NCI-H1436 (cell line): ENCODE measurements around the gene FGF18.
"Not testable (repeated sequence)": the region's sequence is repeated elsewhere in the genome, so short reads cannot be mapped to it uniquely, and the experiment has no call there.

ENCODE experiments used
- DNase-seq: peaks from one replicate; lab custom pipeline; 2025; lab: John Stamatoyannopoulos, UW

The FGF18 gene, protein sequence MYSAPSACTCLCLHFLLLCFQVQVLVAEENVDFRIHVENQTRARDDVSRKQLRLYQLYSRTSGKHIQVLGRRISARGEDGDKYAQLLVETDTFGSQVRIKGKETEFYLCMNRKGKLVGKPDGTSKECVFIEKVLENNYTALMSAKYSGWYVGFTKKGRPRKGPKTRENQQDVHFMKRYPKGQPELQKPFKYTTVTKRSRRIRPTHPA

DNA sequence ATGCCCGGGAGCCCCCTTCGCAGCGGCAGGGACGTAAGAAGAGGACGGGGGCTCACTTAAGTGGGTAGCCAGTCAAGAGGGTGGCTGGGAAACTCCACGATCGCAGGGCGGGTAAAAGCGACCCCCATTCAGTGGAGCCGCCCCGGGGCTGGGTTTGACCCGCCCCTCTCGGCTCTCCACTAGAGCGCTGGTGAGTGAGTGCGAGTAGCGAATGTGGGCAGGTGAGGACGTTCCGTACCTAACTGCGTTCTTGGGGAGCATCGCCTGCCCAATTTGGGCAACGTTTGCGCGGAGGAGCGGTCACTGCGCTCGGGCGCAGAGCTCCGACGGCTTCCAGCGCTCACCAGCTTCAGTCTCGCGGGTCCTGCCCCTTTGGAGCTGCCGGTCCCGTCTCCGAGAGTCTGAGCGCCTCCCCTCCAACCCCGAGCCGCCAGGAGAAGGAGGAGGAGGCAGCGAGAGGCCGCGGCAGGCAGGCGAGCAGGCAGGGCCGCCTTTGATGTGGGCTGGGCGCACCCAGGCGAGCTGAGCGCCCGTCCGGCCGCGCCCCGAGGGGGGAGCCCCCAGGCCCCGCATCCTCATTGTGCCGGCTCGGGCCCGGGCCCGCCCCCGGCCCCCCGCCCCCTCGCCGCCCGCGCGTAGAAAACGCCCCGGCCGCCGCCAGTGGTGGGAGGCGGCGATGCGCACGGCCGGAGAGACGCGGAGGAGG is at the start of gene FGF18:
Gene FGF18 (plus strand): TSS at position 666 of the 706 bp plus-strand sequence. CDS start 553 bp downstream, outside the sequence.
- no peak for DNase-seq

DNA sequence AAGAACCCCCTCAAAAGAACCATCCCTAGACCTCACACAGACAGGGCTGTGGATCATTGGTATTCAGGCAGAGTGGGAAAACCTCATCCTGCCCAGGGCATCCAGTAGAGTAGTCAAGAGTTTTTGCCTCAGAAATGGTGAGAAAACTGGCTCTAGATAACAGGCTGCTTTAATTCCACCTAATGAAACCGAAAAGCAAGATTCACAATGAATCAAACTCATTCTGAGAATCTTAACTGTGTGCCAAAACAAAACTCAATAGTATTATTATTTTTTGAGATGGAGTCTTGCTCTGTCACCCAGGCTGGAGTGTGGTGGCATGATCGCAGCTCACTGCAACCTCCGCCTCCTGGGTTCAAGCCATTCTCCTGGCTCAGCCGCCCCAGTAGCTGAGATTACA is 49.5 kb upstream of the FGF18 start:
- DNase-seq = no peak

DNA sequence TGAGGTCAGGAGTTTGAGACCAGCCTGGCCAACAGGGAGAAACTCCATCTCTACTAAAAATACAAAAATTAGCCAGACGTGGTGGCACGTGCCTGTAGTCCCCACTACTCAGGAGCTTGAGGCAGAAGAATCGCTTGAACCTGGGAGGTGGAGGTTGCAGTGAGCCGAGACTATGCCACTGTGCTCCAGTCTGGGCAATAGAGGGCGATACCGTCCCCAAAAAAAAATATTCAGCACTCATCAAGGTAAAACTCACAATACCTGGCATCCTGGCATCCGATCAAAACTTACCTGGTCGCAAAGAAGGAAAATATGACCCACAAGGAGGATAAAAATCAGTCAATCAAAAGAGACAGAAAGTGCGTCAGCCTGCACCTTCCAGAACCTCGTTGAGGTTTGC is 48.6 kb upstream of the FGF18 start:
- DNase-seq = not testable (repeated sequence)

DNA sequence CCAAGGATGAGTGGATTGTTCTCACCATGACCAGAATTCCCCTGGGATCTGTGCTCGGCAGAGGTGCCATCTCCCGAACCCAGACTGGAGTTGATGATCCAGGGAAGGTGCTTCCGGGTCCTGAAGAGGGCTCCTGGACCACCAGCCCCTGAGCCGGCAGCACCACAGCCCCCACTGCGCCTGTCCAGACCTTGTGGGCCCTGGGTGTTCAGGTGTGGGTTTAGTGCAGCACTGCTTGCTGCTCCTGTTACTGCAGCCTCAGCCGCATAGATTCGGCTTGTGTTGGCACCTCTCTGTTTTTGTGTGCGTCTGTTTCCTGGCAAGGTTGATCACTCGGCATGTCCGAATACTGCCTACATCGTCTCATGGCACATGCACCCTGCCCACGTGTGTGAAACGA is 48.1 kb upstream of the FGF18 start:
- no peak for DNase-seq

DNA sequence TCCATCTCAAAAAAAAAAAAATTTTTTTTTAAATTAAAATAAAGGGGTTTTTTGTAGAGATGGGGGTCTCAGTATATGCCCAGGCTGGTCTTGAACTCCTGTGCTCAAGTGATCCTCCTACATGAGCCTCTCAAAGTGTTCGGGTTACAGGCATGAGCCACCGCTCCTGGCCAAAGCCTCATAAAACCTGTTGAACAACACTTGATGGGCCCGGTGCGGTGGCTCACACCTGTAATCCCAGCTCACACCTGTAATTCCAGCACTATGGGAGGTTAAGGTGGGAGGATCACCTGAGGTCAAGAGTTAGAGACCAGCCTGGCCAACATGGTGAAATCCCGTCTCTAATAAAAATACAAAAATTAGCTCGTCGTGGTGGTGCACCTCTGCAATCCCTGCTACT is 39.5 kb upstream of the FGF18 start:
- DNase-seq = no peak

DNA sequence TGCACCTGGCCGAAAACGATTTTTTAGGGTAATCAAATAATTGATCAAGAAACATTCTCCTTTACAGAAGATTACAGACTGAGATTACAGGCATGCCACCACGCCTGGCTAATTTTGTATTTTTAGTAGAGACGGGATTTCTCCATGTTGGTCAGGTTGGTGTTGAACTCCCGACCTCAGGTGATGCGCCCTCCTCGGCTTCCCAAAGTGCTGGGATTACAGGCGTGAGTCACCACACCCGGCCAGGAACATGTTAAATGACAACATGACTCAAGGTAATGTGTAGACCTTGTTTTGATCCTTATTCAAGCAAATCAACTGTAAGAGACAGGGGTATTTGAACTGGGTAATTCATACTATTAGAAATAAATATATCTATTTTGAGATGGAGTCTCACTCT is 35.0 kb upstream of the FGF18 start:
- not testable (repeated sequence) for DNase-seq

DNA sequence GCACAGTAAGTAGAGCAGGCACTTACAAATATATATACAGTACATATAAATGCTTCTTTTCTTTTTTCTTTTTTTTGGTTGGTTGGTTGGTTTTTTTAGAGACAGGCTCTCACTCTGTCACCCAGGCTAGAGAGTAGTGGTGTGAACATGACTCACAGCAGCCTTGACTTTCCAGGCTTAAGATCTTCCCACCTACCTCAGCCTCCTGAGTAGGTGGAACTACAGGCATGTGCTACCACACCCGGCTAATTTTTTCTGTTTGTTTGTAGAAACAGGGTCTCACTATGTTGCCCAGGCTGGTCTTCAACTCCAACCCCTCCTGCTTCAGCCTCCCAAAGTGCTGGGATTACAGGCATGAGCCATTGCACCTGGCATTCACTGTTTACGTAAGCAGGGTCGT is 34.4 kb upstream of the FGF18 start:
- not testable (repeated sequence) for DNase-seq

DNA sequence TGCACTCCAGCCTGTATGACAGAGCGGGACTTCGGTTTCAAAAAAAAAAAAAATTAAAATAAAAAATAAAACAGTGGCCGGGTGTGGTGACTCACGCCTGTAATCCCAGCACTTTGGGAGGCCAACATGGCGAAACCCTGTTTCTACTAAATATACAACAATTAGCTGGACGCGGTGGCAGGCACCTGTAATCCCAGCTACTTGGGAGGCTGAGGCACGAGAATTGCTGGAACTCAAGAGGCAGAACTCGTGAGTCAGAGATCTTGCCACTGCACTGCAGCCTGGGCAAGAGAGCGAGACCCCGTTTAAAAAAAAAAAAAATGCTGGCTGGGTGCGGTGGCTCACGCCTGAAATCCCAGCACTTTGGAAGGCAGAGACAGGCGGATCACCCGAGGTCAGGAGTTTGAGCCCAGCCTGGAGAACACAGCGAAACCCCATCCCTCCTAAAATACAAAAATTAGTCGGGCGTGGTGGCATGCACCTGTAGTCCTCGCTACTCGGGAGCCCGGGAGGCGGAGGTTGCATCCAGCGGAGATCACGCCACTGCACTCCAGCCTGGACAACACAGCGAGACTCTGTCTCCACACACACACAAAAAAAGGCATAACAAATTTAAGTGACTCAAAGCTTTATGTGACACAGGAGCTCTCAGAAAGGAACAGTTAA is 33.3 kb upstream of the FGF18 start:
- DNase-seq = no peak

DNA sequence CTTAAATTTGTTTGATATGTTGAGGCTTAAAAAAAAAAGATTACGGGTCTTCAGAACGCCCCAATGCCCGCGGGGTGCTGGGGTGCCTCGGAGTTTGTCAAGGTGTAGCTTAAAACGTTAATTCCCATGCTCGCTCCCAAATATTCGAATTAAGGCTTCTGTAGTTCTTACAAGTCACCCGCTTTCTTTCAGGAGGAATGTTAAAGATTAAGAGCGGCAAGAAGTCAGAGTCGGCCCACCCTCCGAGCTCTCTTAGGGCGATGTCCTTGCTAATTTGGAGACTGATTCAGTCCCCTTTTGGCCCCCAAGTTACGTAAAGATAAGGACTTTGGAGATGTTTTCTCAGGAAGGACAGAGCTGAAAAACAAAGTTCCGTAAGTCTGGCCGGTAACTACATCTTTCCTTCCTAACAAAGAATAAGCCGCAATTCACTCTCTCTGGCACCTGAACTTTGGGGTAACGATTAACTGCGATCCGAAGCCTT is 32.5 kb upstream of the FGF18 start:
- no peak for DNase-seq

DNA sequence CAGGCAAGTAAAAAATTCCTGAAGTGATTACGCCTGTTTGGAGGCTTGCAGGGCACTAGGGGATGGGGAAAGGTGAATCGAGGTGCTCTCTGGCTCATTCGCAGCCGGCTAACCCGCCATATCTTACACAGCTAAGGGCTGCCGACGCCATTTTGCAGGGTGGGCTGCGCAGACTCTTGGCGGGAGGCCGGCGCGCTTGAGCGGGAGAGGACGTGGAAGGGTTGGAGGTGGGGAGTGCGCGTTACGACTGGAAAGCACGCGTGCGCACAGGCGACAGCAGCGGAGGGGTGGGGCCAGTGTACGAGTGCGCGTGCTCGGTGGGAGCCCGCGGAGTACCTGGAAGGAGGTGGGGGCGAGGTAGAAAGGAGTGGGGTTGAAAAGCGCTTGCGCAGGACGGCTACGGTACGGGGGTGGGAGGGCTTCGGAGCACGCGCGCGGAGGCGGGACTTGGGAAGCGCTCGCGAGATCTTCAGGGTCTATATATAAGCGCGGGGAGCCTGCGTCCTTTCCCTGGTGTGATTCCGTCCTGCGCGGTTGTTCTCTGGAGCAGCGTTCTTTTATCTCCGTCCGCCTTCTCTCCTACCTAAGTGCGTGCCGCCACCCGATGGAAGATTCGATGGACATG is 32.0 kb upstream of the FGF18 start, which contains the start of gene NPM1:
Gene NPM1 (plus strand): TSS at position 505 of the 625 bp plus-strand sequence. CDS start 100 bp downstream, at position 605.
- peak; percentile 93 for DNase-seq

DNA sequence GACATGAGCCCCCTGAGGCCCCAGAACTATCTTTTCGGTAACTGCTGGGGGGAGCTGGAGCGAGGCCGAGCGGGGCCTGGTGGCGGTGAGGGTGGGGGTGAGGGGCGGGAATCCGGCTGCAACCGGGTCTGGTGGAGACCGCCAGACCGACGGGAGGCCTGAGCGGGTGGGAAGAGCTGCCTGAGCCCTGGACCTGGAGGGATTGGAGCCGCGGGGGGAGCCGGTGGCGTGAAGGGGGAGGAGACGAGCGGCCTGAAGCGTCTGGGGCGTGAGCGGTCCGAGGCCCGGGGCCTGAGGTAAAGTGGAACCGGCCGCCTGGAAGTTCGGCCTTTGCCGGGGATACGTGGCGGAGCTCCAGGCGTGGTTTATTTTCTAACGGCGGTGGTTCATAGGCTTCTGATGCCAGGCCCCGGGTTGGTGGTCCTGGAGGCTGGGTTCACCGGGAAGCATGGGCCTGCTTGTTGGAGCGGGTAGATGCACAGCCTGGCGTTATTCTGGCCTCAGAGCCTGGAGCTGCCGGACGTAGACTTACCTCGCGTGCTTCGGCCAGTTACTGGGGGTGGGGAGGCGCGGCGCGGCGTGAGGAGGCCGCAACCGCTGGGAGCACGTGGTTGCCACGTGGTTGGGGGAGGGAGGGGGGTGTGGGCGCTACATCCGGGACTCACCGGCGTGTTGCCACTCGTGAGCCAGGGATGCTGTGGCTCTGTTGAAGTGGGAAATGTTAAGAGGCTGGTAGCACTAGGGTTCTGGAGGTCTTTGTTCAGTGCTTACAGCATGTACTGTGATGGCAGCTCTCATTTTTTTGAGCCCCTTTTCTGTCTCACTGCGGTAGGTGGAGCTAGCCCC is 31.3 kb upstream of the FGF18 start:
- peak; percentile 26 for DNase-seq

DNA sequence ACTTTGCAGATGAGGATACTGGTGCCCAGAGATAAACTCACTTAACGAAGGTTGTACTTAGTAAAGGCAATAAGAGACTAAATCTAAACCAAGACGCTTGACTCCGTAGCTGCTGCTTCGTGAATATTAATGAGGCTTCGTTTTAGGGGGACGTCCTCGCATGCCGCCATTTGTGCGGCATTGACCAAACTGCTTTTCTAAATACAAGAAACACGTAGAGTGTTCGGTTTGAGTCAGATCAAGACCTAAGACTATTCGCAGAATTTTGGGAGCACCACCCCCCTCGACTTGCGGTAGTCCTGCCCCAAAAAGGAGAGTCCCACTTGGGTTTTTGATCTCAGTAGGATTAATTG is 30.7 kb upstream of the FGF18 start:
- no peak for DNase-seq

DNA sequence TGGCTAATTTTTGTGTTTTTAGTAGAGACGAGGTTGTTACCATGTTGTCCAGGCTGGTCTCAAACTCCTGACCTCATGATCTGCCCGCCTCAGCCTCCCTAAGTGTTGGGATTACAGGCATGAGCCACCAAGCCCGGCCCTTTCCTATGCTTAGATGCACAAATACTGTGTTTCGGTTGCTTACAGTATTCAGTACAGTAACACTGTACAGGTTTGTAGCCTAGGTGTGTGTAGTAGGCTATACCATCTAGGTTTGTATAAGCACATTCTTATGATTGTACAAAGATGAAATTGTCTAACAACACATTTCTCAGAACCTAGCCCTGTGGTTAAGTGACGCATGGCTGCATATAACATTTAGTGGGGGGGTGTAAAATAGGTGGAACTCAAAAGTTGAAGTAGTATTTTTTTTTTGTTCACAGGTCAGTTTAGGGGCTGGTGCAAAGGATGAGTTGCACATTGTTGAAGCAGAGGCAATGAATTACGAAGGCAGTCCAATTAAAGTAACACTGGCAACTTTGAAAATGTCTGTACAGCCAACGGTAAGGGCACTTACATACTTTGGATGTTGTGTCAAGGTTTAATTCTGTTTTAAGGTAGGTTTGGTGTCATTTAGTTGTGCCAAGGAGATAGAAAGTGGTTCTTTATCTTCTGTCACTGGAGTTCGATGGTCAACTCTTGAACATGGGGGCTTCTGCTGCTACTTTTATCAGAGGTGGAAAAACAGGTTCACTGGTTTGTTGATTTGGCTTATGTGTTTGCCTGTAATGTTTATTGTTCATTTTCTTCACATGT is 28.4 kb upstream of the FGF18 start:
- DNase-seq = no peak

DNA sequence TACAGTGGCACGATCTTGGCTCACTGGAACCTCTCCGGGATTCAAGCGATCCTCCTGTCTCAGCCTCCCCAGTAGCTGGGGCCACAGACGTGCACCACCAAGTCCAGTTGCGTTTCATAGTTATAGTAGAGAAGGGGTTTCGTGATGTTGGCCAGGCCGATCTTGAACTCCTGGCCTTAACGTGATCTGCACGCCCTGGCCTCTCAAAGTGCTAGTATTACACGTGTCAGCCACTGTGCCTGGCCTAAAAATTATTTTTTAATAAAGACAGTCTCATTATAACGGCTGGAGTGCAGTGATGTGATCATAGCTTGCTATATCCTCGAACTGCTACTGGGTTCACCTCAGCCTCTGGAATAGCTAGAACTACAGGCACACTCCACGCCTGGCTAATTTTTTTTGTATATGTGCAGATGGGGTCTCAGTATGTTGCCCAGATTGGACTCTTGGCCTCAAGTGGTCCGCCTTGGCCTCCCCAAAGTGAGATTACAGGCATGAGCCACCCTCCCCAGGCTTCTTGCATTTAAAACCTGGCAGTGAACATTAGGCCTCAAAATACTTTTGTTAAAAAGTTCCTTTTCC is 27.4 kb upstream of the FGF18 start:
- DNase-seq = no peak

DNA sequence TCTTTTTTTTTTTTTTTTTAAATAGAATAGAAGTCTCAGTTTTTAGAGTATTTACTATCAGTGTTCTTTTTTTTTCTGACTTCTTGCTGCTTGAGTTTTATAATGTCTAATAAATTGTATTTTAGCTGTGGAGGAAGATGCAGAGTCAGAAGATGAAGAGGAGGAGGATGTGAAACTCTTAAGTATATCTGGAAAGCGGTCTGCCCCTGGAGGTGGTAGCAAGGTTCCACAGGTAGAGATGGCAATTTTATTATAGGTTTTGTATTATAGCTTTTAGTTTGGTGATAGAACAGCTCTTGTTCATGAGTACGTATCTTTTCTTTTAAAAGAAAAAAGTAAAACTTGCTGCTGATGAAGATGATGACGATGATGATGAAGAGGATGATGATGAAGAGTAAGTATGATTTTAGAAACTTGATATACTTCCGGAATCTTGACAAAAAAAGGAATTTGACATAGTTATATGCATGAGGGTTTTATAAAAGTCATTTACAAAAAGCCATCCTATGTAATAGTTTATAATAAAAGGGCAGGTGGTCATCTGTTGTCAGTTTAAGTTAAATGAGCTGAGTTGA is 26.8 kb upstream of the FGF18 start:
- DNase-seq = no peak

DNA sequence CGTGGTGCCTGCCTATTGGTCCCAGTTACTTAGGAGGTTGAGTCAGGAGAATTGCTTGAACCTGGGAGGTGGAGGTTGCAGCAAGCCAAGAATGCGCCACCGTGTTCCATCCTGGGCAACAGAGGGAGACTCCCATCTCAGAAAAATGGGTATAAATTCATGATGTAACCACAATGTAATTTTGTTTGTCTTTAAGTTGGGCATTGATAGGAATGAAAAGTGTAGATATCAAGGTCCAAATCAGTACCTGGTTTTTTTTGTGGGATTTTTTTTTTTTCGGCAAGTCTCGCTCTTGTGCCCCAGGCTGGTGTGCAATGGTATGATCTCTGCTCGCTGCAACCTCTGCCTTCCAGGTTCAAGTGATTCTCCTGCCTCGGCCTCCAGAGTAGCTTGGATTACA is 24.4 kb upstream of the FGF18 start:
- no peak for DNase-seq

DNA sequence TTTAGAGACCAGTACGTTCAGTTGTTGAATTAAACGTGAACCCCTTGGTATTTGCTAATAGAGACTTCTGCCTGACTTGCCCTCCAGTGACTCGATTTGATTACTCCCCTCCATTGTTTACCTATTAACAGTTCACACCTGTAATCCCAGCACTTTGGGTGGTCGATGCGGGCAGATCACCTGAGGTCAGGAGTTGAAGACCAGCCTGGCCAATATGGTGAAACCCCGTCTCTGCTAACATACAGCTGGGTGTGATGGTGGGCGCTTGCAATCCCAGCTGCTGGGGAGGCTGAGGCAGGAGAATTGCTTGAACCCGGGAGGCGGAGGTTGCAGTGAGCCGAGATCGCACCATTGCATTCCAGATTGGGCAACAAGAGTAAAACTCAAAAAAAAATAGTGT is 22.9 kb upstream of the FGF18 start:
- DNase-seq = not testable (repeated sequence)

DNA sequence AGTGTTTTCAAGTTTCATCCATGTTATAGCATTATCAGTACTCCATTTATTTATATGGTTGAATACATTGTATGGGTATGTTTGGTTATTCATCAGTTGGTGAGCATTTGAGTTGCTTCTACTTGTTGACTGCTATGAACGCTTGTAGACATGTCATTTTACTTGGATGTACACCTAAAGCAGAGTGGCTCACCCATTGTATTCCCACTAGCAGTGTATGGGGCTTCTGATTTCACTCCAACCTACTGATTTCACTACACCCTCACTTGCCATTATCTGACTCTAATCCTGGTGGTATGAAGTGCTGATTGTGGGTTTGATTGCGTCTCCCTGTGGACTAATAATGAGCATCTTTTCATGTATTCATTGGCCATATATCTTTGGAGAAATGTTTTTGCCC is 22.3 kb upstream of the FGF18 start:
- DNase-seq = no peak

DNA sequence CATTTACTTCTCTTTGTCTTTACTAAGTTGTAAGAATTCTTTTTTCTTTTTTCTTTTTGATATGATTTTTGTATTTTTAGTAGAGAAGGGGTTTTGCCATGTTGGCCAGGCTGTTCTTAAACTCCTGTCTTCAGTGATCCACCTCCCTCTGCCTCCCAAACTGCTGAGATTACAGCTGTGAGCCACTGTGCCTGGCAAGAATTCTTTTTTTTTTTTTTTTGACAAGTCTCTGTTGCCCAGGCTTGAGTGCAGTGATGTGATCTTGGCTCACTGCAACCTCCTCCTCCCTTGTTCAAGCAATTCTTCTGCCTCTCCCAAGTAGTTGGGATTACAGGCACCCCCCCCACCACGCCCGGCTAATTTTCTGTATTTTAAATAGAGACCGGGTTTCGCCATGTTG is 21.8 kb upstream of the FGF18 start:
- no peak for DNase-seq

DNA sequence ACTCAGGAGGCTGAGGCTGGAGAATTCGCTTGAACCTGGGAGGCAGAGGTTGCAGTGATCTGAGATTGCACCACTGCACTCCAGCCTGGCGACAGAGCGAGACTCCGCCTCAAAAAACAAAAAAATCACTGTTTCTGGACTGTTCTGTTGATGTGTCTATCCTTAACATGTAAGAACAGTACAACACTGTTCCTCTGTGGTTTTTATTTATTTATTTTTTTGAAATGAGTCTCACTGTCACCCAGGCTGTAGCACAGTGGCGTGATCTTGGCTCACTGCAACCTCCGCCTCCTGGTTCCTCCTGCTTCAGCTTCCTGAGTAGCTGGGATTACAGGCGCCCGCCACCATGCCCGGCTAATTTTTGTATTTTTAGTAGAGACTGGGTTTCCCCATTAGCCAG is 20.8 kb upstream of the FGF18 start:
- DNase-seq = not testable (repeated sequence)
